HL-60 (cell line): ENCODE measurements around the gene SYNPO.

Experiments
- DNase-seq, 2 experiments: peaks; one replicate each; pipeline ENCODE4 v3.0.0-alpha.2; 2010 to 2020; ENCODE audit warnings: low read depth in 1 of 2, low spot score in 1 of 2
- H3K27ac ChIP-seq: fragments of 250-450 bp; sonication (Bioruptor Pico); replicated peaks from 2 replicates; pipeline ENCODE4 v1.5.1; 2020; ENCODE audit warnings: mild to moderate bottlenecking, moderate library complexity
- H3K27me3 ChIP-seq: fragments of 250-450 bp; sonication (Bioruptor Pico); 2 replicates; pipeline ENCODE4 v1.5.1; 2021; ENCODE audit warnings: mild to moderate bottlenecking, moderate library complexity; ENCODE audit not compliant: insufficient read depth, poor library complexity, severe bottlenecking
- H3K4me3 ChIP-seq: replicated peaks from 2 replicates; pipeline ENCODE4 v1.5.1; 2011; ENCODE audit warnings: mild to moderate bottlenecking, control low read depth, low read length; ENCODE audit not compliant: insufficient read depth
- GABPA ChIP-seq: IDR thresholded peaks from 2 replicates; pipeline ENCODE4 v1.6.1; 2012; ENCODE audit warnings: low read depth
- POLR2AphosphoS5 ChIP-seq: IDR thresholded peaks from 2 replicates; pipeline ENCODE4 v1.6.1; 2012; ENCODE audit warnings: low read depth
- SPI1 ChIP-seq: IDR thresholded peaks from 2 replicates; pipeline ENCODE4 v1.6.1; 2012; ENCODE audit warnings: low read depth, mild to moderate bottlenecking, borderline replicate concordance
- TF ChIP-seq, protein P1 (sequence below): IDR thresholded peaks from one replicate; pipeline ENCODE4 v1.5.1; 2011; ENCODE audit warnings: low read length, control low read depth, inconsistent platforms; ENCODE audit not compliant: insufficient read depth
- TF ChIP-seq, protein P2 (sequence below): IDR thresholded peaks from 2 replicates; pipeline ENCODE4 v1.6.1; 2012; ENCODE audit warnings: low read depth; ENCODE audit not compliant: insufficient replicate concordance

SYNPO gene

DNA sequence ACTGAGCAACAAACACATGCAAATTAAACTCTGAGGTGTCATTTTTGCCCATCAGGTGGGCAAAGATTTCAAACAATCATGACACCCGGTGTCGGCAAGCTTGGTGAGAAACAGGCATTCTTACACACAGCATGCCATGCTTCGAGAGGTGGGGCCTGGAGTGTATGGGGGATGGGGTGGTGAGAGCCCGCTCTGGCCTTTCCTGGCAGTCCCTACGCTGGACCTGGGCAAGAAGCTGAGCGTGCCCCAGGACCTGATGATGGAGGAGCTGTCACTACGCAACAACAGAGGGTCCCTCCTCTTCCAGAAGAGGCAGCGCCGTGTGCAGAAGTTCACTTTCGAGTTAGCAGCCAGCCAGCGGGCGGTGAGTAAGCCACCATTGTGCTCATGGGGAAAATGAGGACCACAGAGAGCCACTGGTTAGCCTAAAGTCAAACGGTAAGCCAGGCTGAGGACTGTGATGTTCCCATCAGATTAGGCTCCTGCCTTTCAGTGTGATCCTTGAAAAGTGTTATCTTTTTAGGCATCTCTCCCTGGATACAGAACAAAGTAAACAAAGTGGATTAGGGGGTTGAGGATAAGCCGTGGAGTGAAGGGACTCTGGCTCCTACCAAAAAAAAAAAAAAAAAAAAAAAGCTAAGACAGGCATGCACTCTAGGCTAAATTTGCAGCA is 30.0 kb downstream of the SYNPO start:
- no peak overlapping the region for H3K4me3 ChIP-seq
- no peak overlapping the region for H3K27ac ChIP-seq
- TF ChIP-seq SPI1 (no peak), GABPA (no peak), POLR2AphosphoS5 (no peak)
- TF ChIP-seq, protein P1, sequence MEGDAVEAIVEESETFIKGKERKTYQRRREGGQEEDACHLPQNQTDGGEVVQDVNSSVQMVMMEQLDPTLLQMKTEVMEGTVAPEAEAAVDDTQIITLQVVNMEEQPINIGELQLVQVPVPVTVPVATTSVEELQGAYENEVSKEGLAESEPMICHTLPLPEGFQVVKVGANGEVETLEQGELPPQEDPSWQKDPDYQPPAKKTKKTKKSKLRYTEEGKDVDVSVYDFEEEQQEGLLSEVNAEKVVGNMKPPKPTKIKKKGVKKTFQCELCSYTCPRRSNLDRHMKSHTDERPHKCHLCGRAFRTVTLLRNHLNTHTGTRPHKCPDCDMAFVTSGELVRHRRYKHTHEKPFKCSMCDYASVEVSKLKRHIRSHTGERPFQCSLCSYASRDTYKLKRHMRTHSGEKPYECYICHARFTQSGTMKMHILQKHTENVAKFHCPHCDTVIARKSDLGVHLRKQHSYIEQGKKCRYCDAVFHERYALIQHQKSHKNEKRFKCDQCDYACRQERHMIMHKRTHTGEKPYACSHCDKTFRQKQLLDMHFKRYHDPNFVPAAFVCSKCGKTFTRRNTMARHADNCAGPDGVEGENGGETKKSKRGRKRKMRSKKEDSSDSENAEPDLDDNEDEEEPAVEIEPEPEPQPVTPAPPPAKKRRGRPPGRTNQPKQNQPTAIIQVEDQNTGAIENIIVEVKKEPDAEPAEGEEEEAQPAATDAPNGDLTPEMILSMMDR: no peak
- TF ChIP-seq, protein P2, sequence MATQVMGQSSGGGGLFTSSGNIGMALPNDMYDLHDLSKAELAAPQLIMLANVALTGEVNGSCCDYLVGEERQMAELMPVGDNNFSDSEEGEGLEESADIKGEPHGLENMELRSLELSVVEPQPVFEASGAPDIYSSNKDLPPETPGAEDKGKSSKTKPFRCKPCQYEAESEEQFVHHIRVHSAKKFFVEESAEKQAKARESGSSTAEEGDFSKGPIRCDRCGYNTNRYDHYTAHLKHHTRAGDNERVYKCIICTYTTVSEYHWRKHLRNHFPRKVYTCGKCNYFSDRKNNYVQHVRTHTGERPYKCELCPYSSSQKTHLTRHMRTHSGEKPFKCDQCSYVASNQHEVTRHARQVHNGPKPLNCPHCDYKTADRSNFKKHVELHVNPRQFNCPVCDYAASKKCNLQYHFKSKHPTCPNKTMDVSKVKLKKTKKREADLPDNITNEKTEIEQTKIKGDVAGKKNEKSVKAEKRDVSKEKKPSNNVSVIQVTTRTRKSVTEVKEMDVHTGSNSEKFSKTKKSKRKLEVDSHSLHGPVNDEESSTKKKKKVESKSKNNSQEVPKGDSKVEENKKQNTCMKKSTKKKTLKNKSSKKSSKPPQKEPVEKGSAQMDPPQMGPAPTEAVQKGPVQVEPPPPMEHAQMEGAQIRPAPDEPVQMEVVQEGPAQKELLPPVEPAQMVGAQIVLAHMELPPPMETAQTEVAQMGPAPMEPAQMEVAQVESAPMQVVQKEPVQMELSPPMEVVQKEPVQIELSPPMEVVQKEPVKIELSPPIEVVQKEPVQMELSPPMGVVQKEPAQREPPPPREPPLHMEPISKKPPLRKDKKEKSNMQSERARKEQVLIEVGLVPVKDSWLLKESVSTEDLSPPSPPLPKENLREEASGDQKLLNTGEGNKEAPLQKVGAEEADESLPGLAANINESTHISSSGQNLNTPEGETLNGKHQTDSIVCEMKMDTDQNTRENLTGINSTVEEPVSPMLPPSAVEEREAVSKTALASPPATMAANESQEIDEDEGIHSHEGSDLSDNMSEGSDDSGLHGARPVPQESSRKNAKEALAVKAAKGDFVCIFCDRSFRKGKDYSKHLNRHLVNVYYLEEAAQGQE: no peak
- DNase-seq: no peak
- peaks cover 6% of the 10 kb centered on the region for H3K27me3 ChIP-seq

DNA sequence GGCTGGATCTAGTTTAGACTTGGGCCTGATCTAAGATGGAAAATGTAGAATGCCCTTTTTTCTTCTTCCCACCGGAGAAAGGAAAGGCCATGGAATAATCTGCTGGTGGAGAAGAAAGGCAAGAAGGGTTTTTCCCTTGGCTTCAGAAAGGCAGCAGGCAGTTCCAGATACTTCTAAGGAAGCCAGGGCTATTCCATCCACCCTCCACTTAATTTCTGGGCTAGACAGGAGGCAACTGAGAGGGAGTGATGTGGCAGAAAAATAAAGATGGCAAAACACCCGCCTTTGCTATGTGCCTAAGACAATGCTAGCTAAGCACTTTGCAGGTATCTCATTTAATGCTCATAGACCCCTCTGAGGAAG is 30.5 kb downstream of the SYNPO start:
- H3K4me3 ChIP-seq: no peak overlapping the region
- TF ChIP-seq GABPA (no peak), SPI1 (no peak), POLR2AphosphoS5 (no peak)
- TF ChIP-seq, protein P2: no peak
- TF ChIP-seq, protein P1: no peak
- no peak overlapping the region for H3K27ac ChIP-seq

DNA sequence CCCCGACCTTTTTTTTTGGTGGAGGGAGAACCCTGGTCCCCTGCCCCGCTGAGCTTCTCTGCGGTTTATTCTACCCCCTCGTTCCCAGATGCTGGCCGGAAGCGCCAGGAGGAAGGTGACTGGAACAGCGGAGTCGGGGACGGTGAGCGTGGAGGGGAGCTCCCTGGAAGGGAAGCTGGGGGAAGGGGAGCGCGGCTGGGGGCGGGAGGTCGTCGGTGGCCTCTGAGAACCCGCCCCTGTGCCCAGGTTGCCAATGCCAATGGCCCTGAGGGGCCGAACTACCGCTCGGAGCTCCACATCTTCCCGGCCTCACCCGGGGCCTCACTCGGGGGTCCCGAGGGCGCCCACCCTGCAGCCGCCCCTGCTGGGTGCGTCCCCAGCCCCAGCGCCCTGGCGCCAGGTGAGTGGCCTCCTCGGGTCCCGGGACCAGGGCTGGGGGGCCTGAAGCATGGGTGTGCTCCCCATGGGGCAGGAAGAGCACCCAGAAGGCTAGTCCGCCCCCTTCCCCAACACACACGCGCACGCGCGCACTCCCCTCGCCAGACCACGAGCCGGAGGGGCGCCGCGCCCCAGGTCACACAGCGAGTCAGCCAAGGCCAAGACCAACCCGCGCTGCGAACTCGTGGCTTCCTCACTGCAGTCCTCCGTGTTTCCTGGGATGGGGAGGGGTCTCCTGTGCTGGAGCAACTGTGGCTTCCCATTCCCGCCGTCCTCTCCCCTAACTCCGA is 31.2 kb downstream of the SYNPO start:
- TF ChIP-seq, protein P2: no peak
- TF ChIP-seq GABPA (no peak), POLR2AphosphoS5 (no peak), SPI1 (no peak)
- TF ChIP-seq, protein P1: no peak
- Histone ChIP-seq H3K27ac (no peak overlapping the region), H3K27me3 (peaks cover 6% of the 10 kb centered on the region), H3K4me3 (peak overlapping the region; percentile 55)
- DNase-seq: peak in 1 of 2 experiments; percentile 54

More for the DNA sequence above, 30.5 kb downstream of the SYNPO start:
- H3K27me3 ChIP-seq: peaks cover 6% of the 10 kb centered on the region
- DNase-seq: no peak
